Caco-2 (cell line): ENCODE results near the gene GTF3C2. TPM values are rescaled to one million over a fixed set of nuclear protein-coding genes. Genes with fewer than 3 reads are reported as not detected.

Experiments
- BruUV-seq: library from RNA; stranded (reverse); fragments of 400-500 nt; replicated peaks from 2 replicates; lab custom pipeline; 2021; lab: Mats Ljungman, UMichigan
- CTCF ChIA-PET: fragments of 300-600 bp; sonication (Branson Sonifier 250); formaldehyde crosslinking; loops from one replicate; lab custom pipeline; 2022; ENCODE audit warnings: antibody characterized with exemption; lab: Charles Lee
- POLR2A ChIA-PET: fragments of 300-600 bp; sonication (Branson Sonifier 250); formaldehyde crosslinking; loops from one replicate; lab custom pipeline; 2022; ENCODE audit warnings: antibody characterized with exemption; lab: Charles Lee
- DNase-seq, 2 experiments: peaks; one replicate each; pipeline versions ENCODE4 v3.0.0 to v3.0.0-alpha.2; 2020 to 2022
- H3K27me3 ChIP-seq: replicated peaks from 2 replicates; pipeline ENCODE4 v1.6.0; 2011; ENCODE audit warnings: low read length; ENCODE audit not compliant: control insufficient read depth, insufficient read depth
- H3K36me3 ChIP-seq: 2 replicates; pipeline ENCODE4 v1.5.1; 2011; ENCODE audit warnings: low read length; ENCODE audit not compliant: control insufficient read depth, insufficient read depth
- H3K4me1 ChIP-seq: fragments of 250-450 bp; sonication (Bioruptor Pico); 2 replicates; pipeline ENCODE4 v1.5.1; 2020; ENCODE audit warnings: mild to moderate bottlenecking
- H3K4me3 ChIP-seq: 2 replicates; pipeline ENCODE4 v1.5.1; 2011; ENCODE audit warnings: low read depth, mild to moderate bottlenecking, control low read depth, low read length
- H3K9me3 ChIP-seq: fragments of 250-450 bp; sonication (Bioruptor Pico); 2 replicates; pipeline ENCODE4 v1.5.1; 2020; ENCODE audit warnings: mild to moderate bottlenecking, moderate library complexity
- H3K27ac Mint-ChIP-seq: one replicate; pipeline ENCODE4 v1.8.0; 2022; ENCODE audit warnings: mixed read lengths; ENCODE audit not compliant: unreplicated experiment
- H3K27me3 Mint-ChIP-seq: one replicate; pipeline ENCODE4 v1.8.0; 2022; ENCODE audit warnings: mixed read lengths; ENCODE audit not compliant: insufficient read depth, unreplicated experiment
- H3K36me3 Mint-ChIP-seq: one replicate; pipeline ENCODE4 v1.8.0; 2022; ENCODE audit warnings: mild to moderate bottlenecking, mixed read lengths; ENCODE audit not compliant: insufficient read depth, unreplicated experiment
- H3K4me1 Mint-ChIP-seq: one replicate; pipeline ENCODE4 v1.8.0; 2022; ENCODE audit warnings: low read depth, mixed read lengths; ENCODE audit not compliant: unreplicated experiment
- H3K4me3 Mint-ChIP-seq: one replicate; pipeline ENCODE4 v1.8.0; 2022; ENCODE audit warnings: mild to moderate bottlenecking, moderate library complexity, mixed read lengths; ENCODE audit not compliant: unreplicated experiment
- H3K9me3 Mint-ChIP-seq: one replicate; pipeline ENCODE4 v1.8.0; 2022; ENCODE audit warnings: mixed read lengths; ENCODE audit not compliant: unreplicated experiment
- intact Hi-C: fragments of 100-400 bp; cut with micrococcal nuclease; formaldehyde crosslinking; loops from one replicate; pipeline ENCODE4 v1.10.0; 2022; ENCODE audit not compliant: unreplicated experiment
- total RNA-seq: library from RNA; stranded (reverse); gene quantifications from 2 replicates; pipeline ENCODE4 v1.2.3, GENCODE V29; 2022
- TF ChIP-seq, protein P1 (sequence below), 2 experiments: fragments of 200-600 bp in 1 of 2; IDR thresholded peaks; 1 replicate in 1 of 2; 2 replicates in 1 of 2; pipeline versions ENCODE4 v1.5.1 to v1.8.0; 2011 to 2022; ENCODE audit warnings: antibody characterized with exemption in 1 of 2, control low read depth in 1 of 2, inconsistent platforms in 1 of 2, low read depth in 1 of 2, low read length in 1 of 2, mild to moderate bottlenecking in 1 of 2, moderate library complexity in 1 of 2; ENCODE audit not compliant: insufficient read depth in 1 of 2, severe bottlenecking in 1 of 2, unreplicated experiment in 1 of 2

Gene GTF3C2
- total RNA-seq, 1 experiment from 2014 or later: 91.4 TPM

DNA sequence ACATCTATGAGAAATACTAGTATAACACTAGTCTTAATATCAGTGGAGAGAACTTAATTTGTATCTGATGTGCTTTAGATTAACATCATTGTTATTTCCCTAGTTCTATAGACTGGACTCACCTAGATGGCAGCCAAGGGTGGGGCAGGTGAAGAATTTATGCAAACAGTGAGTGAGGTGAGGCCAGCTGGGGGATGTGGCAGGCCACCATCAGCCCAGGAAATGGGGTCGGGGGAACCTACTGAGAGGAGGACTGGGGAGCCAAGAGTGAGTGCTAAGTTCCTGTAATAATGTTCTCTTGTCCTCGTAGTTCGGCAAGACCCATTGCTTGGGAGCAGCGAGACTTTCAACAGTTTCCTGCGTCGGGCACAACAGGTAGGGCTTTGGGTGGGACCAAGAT, 16.4 kb upstream of the GTF3C2 start:
- H3K9me3 Mint-ChIP-seq: no peaks in the 10 kb centered on the region
- H3K4me3 Mint-ChIP-seq: peak overlapping the region; percentile 2
- H3K36me3 Mint-ChIP-seq: peaks cover 89% of the 10 kb centered on the region
- H3K27me3 ChIP-seq: no peaks in the 10 kb centered on the region
- POLR2A ChIA-PET: no interaction called here
- no peak overlapping the region for H3K4me3 ChIP-seq
- H3K4me1 ChIP-seq: peaks cover 17% of the 10 kb centered on the region
- peaks cover 31% of the 10 kb centered on the region for H3K4me1 Mint-ChIP-seq
- no peak for DNase-seq
- no peaks in the 10 kb centered on the region for H3K9me3 ChIP-seq
- CTCF ChIA-PET: no interaction called here
- intact Hi-C loops: no loop called here
- no TSS peak for BruUV-seq
- peak overlapping the region; percentile 32 for H3K27ac Mint-ChIP-seq
- TF ChIP-seq, protein P1, sequence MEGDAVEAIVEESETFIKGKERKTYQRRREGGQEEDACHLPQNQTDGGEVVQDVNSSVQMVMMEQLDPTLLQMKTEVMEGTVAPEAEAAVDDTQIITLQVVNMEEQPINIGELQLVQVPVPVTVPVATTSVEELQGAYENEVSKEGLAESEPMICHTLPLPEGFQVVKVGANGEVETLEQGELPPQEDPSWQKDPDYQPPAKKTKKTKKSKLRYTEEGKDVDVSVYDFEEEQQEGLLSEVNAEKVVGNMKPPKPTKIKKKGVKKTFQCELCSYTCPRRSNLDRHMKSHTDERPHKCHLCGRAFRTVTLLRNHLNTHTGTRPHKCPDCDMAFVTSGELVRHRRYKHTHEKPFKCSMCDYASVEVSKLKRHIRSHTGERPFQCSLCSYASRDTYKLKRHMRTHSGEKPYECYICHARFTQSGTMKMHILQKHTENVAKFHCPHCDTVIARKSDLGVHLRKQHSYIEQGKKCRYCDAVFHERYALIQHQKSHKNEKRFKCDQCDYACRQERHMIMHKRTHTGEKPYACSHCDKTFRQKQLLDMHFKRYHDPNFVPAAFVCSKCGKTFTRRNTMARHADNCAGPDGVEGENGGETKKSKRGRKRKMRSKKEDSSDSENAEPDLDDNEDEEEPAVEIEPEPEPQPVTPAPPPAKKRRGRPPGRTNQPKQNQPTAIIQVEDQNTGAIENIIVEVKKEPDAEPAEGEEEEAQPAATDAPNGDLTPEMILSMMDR (IDR thresholded peaks at IDR 0.05; ENCODE audit: insufficient read depth in 1 of 2, low read depth in 1 of 2, low read length in 1 of 2, severe bottlenecking in 1 of 2, unreplicated experiment in 1 of 2): no peak
- no peaks in the 10 kb centered on the region for H3K27me3 Mint-ChIP-seq
- peaks cover 9% of the 10 kb centered on the region for H3K36me3 ChIP-seq

DNA sequence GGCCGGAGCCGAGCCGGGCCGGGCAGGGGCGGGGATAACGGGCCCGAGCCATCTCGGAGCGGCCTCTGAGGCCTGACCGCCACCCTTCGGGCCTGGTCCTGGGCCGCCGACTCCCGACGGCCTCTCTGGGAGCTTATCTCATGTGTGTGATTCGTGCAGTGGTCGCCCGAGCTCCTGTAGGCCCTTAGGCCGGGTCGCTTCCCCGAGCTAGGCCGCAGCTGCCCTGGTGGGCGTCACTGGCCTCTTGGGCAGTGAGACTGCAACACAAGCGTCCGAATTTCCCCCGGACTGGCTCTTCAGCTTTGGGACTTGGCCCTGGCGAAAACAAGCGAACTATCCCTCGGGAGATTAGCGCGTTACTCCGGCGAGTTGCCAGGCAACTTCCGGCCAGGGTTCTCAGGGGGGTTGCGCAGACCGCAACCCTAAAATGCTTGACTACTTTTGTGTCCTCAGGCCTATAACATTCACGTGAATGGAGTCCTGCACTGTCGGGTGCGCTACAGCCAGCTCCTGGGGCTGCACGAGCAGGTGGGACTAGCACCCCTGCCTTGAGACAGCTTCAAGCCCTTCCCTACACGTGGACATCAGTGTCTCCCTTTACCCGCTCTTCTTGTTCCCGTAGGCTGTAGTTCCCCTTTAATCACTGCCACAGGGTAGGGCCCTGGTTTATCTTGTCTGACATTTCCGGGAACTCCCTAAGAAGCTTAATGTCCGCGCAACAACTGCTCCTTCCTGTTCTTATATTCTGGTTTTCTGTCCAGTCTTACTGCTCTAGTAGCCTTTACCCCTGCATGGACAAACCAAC, 14.5 kb upstream of the GTF3C2 start:
- Mint-ChIP-seq H3K4me1 (peaks cover 31% of the 10 kb centered on the region), H3K4me3 (peak overlapping the region; percentile 74), H3K27ac (peak overlapping the region; percentile 96), H3K9me3 (no peaks in the 10 kb centered on the region), H3K27me3 (no peaks in the 10 kb centered on the region), H3K36me3 (peaks cover 86% of the 10 kb centered on the region)
- intact Hi-C loops: loop anchor here (1.0 to 2.0 kb wide), 4 partner anchors 9 to 58 kb away; partner anchors contain the start of genes GTF3C2, NRBP1 and ZNF513
- ChIA-PET POLR2A (interaction anchor here (1.5 to 1.7 kb wide), 2 partner anchors 9 to 14 kb away, joined by 5 to 10 read pairs; partner anchors contain the start of genes GTF3C2 and ZNF513), CTCF (interaction anchor here (0.9 to 1.8 kb wide), 4 partner anchors 48 to 79 kb away, joined by 3 to 9 read pairs (median 4); partner anchors contain the start of gene MPV17)
- TF ChIP-seq, protein P1 (IDR thresholded peaks at IDR 0.05; ENCODE audit: insufficient read depth in 1 of 2, low read depth in 1 of 2, low read length in 1 of 2, severe bottlenecking in 1 of 2, unreplicated experiment in 1 of 2): no peak
- peak overlapping the region; percentile 78 for H3K4me3 ChIP-seq
- peaks cover 5% of the 10 kb centered on the region; the same call in 1 of the 2 replicates for H3K36me3 ChIP-seq
- no peaks in the 10 kb centered on the region for H3K27me3 ChIP-seq
- peaks cover 17% of the 10 kb centered on the region for H3K4me1 ChIP-seq
- no peak for DNase-seq
- BruUV-seq: no TSS peak
- H3K9me3 ChIP-seq: no peaks in the 10 kb centered on the region

DNA sequence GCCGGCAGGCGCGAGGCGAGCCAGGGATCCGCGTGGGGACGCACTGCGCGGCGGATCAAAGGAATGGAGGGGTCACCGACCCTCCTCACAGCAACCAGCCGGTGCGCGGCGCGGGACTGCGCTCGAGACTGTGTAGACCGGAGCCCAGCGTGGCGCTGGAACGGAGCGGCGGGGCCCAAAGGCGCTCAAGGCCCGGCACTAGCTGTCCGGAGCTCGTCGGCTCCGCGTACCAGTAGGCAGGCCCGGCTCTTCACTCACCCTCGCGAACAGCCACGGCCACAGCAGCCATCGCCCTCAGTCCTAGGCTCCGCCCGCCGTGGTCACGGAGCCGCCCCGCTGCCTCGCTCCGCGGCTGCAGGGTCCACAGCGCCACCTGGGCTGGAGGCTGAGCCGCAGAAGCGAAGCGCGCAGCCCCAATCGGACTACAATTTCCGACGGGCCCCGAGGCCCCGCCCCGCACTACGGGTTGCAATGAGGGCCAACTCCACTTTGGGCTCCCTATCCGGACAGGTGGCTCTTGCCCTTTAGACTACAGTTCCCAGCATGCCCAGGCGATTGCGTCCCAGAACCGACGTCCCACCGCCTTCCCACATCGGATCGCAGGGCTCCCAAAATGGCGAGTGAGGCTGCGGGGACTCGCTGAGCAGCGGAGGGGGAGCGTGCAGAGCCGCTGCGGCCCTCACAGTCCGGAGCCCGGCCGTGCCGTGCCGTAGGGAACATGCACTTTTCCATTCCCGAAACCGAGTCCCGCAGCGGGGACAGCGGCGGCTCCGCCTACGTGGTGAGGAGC, 13.7 kb upstream of the GTF3C2 start, which contains the start of the genes EIF2B4 and SNX17:
Gene EIF2B4, minus strand, starts transcription at position 313 of the 790 bp plus-strand sequence. Its CDS starts 24 bp downstream, at position 289.
Gene SNX17, plus strand, starts transcription at position 591 of the 790 bp plus-strand sequence. Its CDS starts 128 bp downstream, at position 719.
- no peaks in the 10 kb centered on the region for H3K27me3 ChIP-seq
- TF ChIP-seq, protein P1 (IDR thresholded peaks at IDR 0.05; ENCODE audit: insufficient read depth in 1 of 2, low read depth in 1 of 2, low read length in 1 of 2, severe bottlenecking in 1 of 2, unreplicated experiment in 1 of 2): peak; percentile 58 to 95
- peaks cover 6% of the 10 kb centered on the region for H3K36me3 ChIP-seq
- peaks cover 17% of the 10 kb centered on the region for H3K4me1 ChIP-seq
- H3K27me3 Mint-ChIP-seq: no peaks in the 10 kb centered on the region
- BruUV-seq: no TSS peak
- no peaks in the 10 kb centered on the region for H3K9me3 Mint-ChIP-seq
- POLR2A ChIA-PET: interaction anchor here (0.5 to 2.1 kb wide), 5 partner anchors 10 to 48 kb away, joined by 3 to 8 read pairs (median 5); partner anchors contain the start of genes GTF3C2, PPM1G and ZNF513
- CTCF ChIA-PET: interaction anchor here (0.9 to 1.9 kb wide), 7 partner anchors 10 to 147 kb away, joined by 3 to 12 read pairs (median 6); partner anchors contain the start of genes GTF3C2, SLC30A3 and ZNF513
- peak; percentile 100 for DNase-seq
- intact Hi-C loops: loop anchor here (1.0 to 2.0 kb wide), 4 partner anchors 10 to 59 kb away; partner anchors contain the start of genes GTF3C2, NRBP1 and ZNF513
- H3K9me3 ChIP-seq: no peaks in the 10 kb centered on the region
- H3K27ac Mint-ChIP-seq: peak within 1 kb of the TSS; percentile 96
- H3K4me3 ChIP-seq: peak within 1 kb of the TSS; percentile 85
- H3K36me3 Mint-ChIP-seq: peaks cover 85% of the 10 kb centered on the region
- peak within 1 kb of the TSS; percentile 74 for H3K4me3 Mint-ChIP-seq
- peaks cover 31% of the 10 kb centered on the region for H3K4me1 Mint-ChIP-seq
